GM19397 (cell line): ENCODE results near the gene MPP3.

Experiments
- ATAC-seq: cut with Tn5 transposase; IDR thresholded peaks from one replicate; pipeline ENCODE4 v1.9.1; 2021; ENCODE audit warnings: mild to moderate bottlenecking, moderate library complexity; ENCODE audit not compliant: unreplicated experiment

MPP3 gene

DNA sequence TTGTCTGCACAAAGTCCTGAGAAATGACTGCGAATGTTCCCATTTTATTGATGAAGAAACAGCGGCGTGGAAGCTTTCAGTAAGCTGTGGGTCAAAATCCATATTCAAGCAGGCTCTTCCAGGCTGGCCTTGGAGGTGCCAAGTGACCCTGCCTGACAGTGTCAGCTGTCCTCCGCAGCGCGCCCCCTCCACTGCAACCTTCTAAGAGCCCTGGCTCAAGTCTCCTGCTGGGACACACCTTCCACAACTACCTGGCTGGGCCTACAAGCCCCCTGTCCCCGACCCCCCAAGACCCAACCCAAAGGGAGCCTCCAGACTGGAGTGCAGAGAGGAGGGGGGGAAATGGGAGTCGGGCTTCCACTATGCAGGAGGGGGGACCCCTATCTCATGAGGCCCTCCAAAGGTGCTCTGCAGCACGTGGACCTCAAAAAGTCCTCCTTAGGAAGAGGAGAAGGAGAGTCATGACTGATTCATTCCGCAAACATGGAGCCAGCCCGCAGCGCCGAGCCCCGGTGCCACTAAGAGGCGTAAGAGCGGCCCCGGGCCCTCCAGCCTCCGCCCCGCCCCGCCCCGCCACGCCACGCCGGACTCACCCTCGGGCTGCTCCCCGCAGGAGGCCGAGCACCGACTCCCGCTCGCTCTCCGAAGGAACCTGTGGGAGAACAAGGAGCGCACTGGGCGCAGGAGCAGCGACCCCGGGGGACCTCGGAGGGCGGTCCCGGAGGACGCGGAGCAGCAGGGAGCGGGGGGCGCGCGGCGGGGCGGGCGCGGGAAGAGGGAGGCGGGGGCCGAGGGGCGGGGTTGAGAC, 574 bp downstream of the MPP3 start:
- no peak for ATAC-seq

DNA sequence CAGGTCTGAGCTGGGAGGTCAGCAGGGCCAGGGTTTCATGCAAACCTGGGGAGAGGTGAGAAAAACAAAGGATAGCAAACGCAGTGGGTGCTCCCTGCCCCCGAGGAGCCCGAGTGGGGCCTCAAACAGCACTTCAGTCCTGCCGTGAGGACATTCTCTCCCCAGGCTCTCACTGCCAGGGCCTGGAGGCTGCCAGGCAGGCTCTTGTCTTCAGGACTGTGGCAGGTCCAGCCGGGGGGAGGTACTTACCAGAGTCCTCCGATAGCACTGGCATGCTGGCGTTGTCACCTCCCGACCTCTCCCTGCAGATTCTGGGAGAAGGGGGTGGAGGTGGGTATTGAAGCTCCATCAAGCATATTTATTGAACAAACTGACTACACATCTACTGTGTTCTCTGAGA, 1.3 kb downstream of the MPP3 start:
- no peak for ATAC-seq

GRCh38 chr17:43830510-43831140, 2.3 kb downstream of the MPP3 start:
- ATAC-seq: no peak

- no peak for ATAC-seq
These were observed 3.2 kb downstream of the MPP3 start for GRCh38 chr17:43829738-43830137.

DNA sequence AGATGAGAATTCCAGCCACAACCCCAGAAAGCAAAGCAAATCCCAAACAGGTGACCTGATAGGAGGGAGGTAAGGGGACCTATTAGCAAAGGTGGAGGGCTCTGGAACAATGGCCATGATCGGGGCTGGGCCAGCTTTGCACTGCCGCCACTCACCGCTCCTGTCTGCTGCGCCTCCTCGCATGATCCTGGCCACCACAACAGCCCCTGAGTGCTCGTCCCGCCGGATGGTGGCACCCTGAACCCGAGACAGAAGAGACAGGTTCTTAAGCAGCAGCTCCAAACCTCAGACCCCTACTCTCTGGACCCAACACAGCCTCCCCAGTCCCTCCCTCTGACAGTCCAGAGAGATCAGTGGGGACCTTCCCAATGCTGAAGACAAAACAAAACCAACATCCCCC, 5.3 kb downstream of the MPP3 start:
- ATAC-seq: no peak

- no peak for ATAC-seq
These were observed 6.7 kb downstream of the MPP3 start for GRCh38 chr17:43826206-43826605.

GRCh38 chr17:43825567-43825966, 7.4 kb downstream of the MPP3 start:
- ATAC-seq: no peak

DNA sequence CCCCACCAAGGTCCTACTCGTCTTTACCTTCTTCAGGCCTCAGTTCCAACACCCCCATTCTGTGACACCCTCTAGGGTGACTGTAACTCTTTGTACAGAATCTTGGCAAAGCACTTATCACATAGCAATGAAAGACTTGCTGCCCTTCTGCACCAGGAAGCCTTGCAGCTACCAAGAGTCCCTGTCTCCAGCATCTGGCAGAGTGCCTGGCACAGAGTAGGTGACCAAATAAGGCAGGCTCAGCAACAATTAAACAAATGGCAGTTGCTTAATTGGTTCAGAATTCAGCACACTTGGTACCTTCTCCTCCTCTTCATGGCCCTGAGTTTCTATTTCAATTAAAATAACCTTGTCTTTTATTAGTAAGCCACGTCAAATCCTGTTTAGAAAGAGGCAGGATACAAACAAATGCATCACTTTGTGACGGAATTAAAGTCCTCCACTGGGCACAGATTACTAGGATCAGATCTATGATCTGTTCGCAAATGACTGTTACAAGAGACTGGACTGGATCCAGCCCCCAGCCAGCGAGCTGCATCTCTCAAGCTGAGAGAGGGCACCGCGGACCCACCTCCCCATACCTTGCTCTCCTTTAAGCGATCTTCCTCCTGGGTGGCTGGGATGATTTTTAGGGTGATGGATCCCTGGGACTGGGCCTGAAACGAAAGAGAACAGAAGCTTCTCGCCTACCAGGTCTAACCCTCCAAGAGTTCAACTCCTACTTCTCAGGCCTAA, 9.4 kb downstream of the MPP3 start:
- no peak for ATAC-seq

DNA sequence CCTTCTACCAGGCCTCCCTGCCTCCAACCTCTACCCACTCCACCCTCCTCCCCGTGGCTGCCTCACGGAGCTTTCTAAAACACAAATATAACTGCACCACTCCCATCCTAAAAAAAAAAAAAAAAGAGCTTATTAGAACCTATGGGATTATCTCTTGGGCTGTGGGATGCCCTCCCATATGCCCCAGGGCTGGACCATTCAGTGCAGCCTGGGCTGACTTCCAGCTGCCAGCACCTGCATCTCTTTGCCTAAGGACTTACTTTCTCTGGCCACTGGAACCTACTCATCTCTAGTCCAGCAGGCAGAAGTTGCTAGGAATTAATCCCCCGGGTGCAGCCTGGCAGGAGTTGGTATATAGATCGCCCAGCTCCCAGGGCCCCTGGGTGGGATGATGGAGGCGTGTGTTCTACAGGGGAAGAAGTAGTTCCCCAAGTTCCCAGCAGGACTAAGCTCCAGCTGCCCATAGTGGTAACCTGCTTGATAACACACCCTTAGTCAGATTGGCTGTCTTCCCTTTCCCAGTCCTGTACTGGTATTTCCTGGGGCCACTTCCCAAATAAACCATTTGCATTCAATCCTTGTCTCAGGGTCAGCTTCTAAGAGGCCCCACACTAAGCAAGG, 10.3 kb downstream of the MPP3 start:
- no peak for ATAC-seq

GRCh38 chr17:43820759-43821158, 12.2 kb downstream of the MPP3 start:
- ATAC-seq: no peak

DNA sequence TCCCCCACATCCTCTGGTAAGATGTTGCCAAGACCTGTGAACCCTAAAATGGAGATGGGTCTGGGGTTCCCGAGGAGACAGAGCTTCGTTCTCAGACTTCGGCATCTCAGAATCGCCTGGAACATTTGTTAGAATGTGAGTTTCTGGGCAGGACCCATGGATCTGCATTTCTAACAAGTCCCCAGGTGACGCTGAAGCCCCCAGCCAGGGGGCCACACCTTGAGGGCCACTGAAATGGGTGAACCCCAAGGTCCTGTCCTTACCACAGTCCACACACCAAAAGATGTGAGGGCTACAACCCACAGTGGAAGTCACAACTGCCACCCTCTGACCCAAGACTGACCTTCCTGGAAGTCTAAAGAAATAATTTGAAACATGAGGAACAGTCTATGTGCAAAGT, 14.0 kb downstream of the MPP3 start:
- no peak for ATAC-seq

- no peak for ATAC-seq
These were observed 15.1 kb downstream of the MPP3 start for GRCh38 chr17:43817826-43818225.

- no peak for ATAC-seq
These were observed 16.3 kb downstream of the MPP3 start for GRCh38 chr17:43816336-43817320.

DNA sequence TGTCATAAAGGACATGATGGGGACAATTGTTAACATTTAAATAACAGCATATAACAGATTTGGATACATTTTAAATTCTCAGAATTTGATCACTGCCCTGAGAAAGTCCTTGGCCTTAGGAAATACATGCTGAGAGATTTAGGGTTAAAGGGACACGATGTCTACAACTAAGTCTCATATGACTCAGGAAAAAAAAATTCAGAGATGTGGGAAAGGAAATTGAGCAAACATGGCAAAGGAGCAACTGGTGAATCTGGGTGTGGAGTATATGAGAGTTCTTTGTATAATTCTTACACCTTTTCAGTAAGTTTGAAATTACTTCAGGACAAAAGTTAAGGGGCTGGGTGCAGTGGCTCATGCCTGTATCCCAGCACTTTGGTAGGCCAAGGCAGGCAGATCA, 18.2 kb downstream of the MPP3 start:
- no peak for ATAC-seq

- ATAC-seq: no peak
These were observed 18.9 kb downstream of the MPP3 start for GRCh38 chr17:43814026-43814425.

DNA sequence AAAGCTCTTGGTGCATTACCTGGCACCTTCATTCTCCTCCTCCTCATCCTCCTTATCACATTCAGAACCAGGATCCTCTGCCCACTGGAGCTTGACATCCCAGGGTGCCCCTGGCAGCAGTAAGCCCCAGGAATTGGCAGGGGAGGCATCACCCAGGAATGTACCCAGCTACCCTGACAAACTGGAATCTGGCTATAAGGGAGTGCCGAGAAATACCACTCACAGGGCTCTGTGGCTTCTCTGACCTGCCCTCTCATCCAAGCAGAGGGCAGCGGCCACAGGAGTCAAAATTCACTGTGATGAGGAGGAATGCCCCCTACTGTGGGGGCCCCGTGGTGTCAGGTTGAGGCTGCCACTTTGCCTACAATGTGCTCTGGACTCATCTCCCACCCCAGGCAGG, 19.6 kb downstream of the MPP3 start:
- no peak for ATAC-seq

- ATAC-seq: no peak
These were observed 20.3 kb downstream of the MPP3 start for GRCh38 chr17:43812396-43813265.

GRCh38 chr17:43810823-43811222, 22.1 kb downstream of the MPP3 start:
- no peak for ATAC-seq

- no peak for ATAC-seq
These were observed 22.7 kb downstream of the MPP3 start for GRCh38 chr17:43810226-43810715.
